ENCODE results near the gene AMPD3. TPM values are rescaled to one million over a fixed set of nuclear protein-coding genes. Genes with fewer than 3 reads are reported as not detected.

AMPD3 gene
- polyA plus RNA-seq (2013, experiment 1 of 2) = 6.6 TPM
- polyA plus RNA-seq (2013, experiment 2 of 2) = 7.3 TPM

DNA sequence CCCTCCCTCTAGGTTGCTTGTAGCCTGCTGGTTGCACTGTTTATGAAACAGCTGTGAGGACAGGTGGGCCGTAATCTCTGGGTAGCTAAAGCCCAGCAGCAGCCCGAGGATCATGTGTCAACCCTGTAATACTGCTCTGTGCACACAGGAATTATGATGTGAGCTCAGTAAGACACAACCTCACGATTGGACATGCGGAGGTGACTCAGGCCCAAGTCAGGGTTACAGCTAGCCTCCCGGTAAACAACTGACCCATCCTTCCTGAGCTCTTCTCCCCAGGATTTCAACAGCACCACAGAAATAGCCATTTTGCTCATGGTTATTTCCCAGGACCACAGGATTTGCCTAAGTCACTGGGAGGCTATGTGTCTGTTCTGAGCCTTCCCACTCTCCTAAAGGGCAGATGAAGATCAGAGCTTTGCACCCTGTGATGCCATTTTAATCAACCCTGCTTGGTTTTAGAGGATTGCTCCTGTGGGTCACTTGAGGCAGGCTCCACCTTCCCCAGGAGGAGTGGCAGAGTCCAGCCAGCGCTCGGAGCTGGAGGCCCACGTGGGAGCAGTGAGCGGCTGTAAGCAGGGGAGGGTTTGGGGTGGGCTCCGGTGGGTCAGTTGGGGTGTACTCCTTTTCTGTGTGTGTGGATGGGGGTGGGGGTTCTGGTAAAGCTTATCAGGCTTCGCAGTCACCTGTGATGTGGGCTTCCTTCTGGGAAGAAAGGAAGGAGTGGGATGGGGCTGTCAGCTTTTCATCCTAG is at the start of gene AMPD3:
Gene AMPD3 (plus strand): TSS at position 387 of the 754 bp plus-strand sequence. CDS start 6,256 bp downstream, outside the sequence.
- Histone ChIP-seq H3K36me3 (ENCODE audit: control insufficient read depth, insufficient read depth, low read length) (no peaks in the 10 kb centered on the region), H3K4me3 (ENCODE audit: extremely low read depth, insufficient read depth, low read length, poor library complexity, severe bottlenecking) (peak within 1 kb of the TSS; percentile 12), H3K9me3 (ENCODE audit: control insufficient read depth, low read length) (no peaks in the 10 kb centered on the region), H3K27ac (ENCODE audit: low read depth, low read length, severe bottlenecking) (peak within 1 kb of the TSS; percentile 66), H3K4me1 (ENCODE audit: control insufficient read depth, insufficient read depth, low read length, poor library complexity, severe bottlenecking) (peaks cover 20% of the 10 kb centered on the region)
- WGBS, 2 experiments (ENCODE audit: insufficient coverage in 2 of 2) = 68 to 84% methylated on average over 6 to 7 of the region's 11 CpGs

DNA sequence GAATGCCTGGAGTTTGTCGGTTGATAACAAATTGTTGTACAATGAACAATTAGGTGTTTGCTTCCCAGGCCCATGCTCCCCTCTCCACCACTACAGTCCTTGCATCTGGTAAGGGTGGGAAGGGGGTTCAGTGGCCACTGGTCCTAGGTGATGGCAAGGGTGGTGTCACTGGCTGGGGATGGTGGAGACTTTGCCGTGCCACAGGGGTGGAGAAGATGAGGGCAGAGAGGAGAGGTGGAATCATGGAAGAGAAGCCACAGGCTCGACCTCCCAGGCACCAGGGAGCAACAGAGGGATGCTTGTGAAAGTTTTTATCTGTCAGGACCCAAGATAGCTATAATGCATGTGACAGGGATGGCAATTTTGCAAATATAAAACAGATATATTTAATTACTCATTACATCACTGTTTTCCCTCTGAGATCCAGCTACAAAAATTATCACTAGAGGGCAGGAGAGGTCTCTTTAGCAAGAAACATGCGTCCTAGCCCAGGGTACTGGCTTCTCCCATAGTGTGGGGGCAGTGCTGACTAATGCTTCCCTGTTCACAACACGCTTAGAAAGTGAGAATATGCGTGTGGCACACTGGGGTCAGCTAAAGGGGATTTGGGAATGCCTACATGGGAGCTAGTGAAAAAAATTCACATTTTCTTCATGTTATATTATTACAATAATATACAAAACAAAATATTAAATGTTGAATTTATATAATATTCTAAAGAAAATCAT is 49.0 kb upstream of the AMPD3 start:
- Histone ChIP-seq H3K4me1 (ENCODE audit: control insufficient read depth, insufficient read depth, low read length, poor library complexity, severe bottlenecking) (peaks cover 42% of the 10 kb centered on the region), H3K27ac (ENCODE audit: low read depth, low read length, severe bottlenecking) (no peak overlapping the region), H3K9me3 (ENCODE audit: control insufficient read depth, low read length) (no peaks in the 10 kb centered on the region), H3K4me3 (ENCODE audit: extremely low read depth, insufficient read depth, low read length, poor library complexity, severe bottlenecking) (no peak overlapping the region), H3K36me3 (ENCODE audit: control insufficient read depth, insufficient read depth, low read length) (no peaks in the 10 kb centered on the region)
- 26% methylated on average over 4 of the region's 6 CpGs; no CpG with 5 or more reads in 1 of the 2 experiments for WGBS, 2 experiments (ENCODE audit: insufficient coverage in 2 of 2)

DNA sequence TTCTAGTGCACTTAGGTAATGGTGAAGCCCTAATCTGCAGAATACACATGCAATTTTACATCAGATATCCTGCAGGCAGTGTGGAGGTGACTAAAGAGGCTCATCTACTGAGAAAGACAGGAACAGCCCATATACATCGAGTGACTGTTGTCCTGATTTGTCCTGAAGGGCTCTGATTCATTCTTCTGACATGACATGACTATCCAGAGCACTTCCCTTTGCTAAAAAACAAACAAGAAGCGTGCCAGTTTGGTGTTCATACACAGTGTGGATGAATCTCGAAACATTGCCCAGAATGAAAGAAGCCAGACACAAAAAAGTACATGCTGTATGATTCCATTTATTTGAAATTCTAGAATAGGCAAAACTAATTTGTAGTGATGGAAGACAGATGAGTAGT is 48.0 kb upstream of the AMPD3 start:
- H3K36me3 ChIP-seq (ENCODE audit: control insufficient read depth, insufficient read depth, low read length) = no peaks in the 10 kb centered on the region
- H3K4me1 ChIP-seq (ENCODE audit: control insufficient read depth, insufficient read depth, low read length, poor library complexity, severe bottlenecking) = peaks cover 42% of the 10 kb centered on the region
- H3K9me3 ChIP-seq (ENCODE audit: control insufficient read depth, low read length) = no peaks in the 10 kb centered on the region
- 17 to 53% methylated on average over 1 to 2 of the region's 3 CpGs for WGBS, 2 experiments (ENCODE audit: insufficient coverage in 2 of 2)
- H3K4me3 ChIP-seq (ENCODE audit: extremely low read depth, insufficient read depth, low read length, poor library complexity, severe bottlenecking) = no peak overlapping the region
- H3K27ac ChIP-seq (ENCODE audit: low read depth, low read length, severe bottlenecking) = peak overlapping the region; percentile 5

DNA sequence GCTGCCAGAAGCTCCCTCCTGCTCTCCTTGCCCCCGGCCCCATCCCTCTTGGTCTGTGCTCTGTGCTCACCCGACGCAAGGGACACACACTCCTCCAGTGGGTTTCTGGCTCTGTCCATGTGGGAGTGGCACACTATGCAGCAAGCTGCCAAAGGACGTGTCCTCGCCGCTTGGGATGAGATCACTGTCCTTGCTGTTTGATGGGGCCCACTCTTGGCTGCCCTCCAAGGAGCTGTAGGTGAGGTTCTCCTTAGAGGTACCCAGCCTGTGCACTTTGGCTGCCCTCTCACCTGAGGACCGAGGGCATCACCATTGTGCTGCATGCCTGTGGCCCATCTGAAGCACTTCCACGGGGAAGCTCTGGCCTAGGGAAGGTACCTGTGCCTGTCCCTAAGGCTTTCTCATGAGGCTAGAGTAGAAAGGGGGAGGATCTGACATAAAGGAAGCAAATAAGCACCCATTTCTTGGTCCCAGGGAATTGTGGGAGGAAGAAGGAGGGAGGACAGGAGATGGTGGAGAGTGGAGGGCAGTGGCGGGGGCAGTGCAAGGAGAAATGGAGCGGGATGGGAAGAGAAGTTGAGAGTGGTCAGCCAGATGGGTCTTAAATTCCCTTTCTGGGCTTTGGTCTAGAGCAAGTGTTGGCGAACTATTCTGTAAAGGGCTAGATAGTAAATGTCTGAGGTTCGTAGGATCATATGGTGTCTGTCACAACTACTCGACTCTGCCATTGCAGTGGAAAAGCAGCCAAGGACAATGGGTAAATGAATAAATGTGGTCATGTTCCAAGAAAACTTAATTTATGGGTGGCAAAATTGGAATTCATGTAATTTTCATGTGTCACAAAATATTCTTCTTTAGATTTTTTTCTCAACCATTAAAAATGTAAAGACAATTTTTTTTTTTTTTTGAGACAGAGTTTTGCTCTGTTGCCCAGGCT is 47.0 kb upstream of the AMPD3 start:
- Histone ChIP-seq H3K27ac (ENCODE audit: low read depth, low read length, severe bottlenecking) (no peak overlapping the region), H3K36me3 (ENCODE audit: control insufficient read depth, insufficient read depth, low read length) (no peaks in the 10 kb centered on the region), H3K9me3 (ENCODE audit: control insufficient read depth, low read length) (no peaks in the 10 kb centered on the region), H3K4me1 (ENCODE audit: control insufficient read depth, insufficient read depth, low read length, poor library complexity, severe bottlenecking) (peaks cover 42% of the 10 kb centered on the region), H3K4me3 (ENCODE audit: extremely low read depth, insufficient read depth, low read length, poor library complexity, severe bottlenecking) (no peak overlapping the region)
- WGBS, 2 experiments (ENCODE audit: insufficient coverage in 2 of 2) = 99% methylated on average over 10 of the region's 13 CpGs

DNA sequence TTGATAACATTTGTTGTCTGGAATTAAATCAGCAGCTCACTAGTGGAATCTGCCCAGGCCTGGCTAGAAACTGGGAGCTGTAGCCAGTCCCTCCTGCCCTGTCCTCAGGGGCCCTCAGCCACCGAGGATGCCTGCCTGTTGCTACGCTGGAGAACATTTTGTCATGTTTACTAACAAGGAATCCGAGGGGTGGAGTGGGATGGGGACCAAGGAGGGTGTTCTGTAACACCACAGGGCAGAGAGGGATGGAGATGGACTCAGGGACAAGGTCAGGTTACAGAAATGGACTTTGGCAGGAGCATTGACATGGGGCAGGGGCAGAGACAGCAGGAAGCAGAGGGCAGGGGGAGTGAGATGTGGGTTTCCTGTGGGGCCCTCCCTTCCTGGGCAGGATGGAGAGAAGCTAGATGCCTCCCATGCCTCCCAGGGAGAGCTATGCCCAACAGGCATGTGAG is 45.8 kb upstream of the AMPD3 start:
- Histone ChIP-seq H3K9me3 (ENCODE audit: control insufficient read depth, low read length) (no peaks in the 10 kb centered on the region), H3K4me3 (ENCODE audit: extremely low read depth, insufficient read depth, low read length, poor library complexity, severe bottlenecking) (no peak overlapping the region), H3K36me3 (ENCODE audit: control insufficient read depth, insufficient read depth, low read length) (no peaks in the 10 kb centered on the region), H3K27ac (ENCODE audit: low read depth, low read length, severe bottlenecking) (no peak overlapping the region), H3K4me1 (ENCODE audit: control insufficient read depth, insufficient read depth, low read length, poor library complexity, severe bottlenecking) (peaks cover 42% of the 10 kb centered on the region)
- 87 to 93% methylated on average over 3 of the region's 3 CpGs for WGBS, 2 experiments (ENCODE audit: insufficient coverage in 2 of 2)

DNA sequence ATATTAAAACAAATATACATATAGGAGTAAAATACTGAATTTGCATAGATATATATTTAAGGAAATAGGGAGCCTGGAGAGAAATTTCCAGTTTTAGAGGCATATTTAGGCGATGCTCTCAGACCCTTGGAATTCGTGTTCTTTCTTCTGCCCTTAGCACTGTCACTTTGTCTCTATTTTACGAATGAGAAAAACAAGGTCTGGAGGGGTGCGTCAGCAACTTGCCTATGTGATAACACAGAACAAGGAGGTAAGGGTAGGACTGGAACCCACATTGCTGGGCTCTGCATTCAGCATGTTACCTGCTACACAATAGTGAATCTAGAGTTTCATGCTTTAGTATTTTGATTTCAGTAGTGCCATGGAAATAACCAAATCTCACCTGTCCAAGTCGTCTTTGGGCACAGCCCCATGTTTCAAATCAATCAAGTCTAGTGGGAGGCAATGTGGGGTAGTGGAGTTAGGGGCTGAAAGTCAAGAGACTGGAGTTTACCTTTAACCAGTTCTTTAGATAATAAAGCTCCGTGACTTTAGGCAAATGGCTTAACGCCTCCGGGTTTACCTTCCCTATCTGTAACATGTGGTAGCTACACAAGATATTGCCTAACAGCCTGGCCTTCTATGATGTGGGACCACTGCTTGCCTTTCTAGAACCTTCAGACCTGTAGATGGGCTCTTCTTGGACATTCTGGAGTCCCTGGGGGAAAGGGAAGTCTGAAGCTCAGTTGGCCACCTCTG is 44.8 kb upstream of the AMPD3 start:
- WGBS, 2 experiments (ENCODE audit: insufficient coverage in 2 of 2) = 86 to 92% methylated on average over 7 of the region's 8 CpGs
- Histone ChIP-seq H3K27ac (ENCODE audit: low read depth, low read length, severe bottlenecking) (no peak overlapping the region), H3K4me3 (ENCODE audit: extremely low read depth, insufficient read depth, low read length, poor library complexity, severe bottlenecking) (no peak overlapping the region), H3K36me3 (ENCODE audit: control insufficient read depth, insufficient read depth, low read length) (no peaks in the 10 kb centered on the region), H3K9me3 (ENCODE audit: control insufficient read depth, low read length) (no peaks in the 10 kb centered on the region), H3K4me1 (ENCODE audit: control insufficient read depth, insufficient read depth, low read length, poor library complexity, severe bottlenecking) (peaks cover 42% of the 10 kb centered on the region)

DNA sequence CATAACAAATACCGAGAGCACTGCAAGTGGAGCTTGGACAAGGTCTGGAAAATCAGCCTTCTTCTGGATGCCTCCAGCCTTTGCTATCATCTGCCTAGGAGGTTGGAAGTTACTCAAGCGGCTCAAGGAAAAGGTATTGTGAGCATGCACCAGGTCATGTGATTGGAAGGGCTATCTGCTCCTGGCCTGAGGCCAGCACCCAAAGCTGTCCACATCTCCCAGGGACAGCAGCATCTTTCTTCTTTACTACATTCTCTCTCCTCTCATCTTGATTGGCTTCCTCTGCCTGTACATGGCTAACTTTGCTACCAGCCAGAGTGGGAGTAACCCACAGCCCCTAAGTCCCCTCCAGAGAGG is 44.2 kb upstream of the AMPD3 start:
- Histone ChIP-seq H3K27ac (ENCODE audit: low read depth, low read length, severe bottlenecking) (no peak overlapping the region), H3K36me3 (ENCODE audit: control insufficient read depth, insufficient read depth, low read length) (no peaks in the 10 kb centered on the region), H3K9me3 (ENCODE audit: control insufficient read depth, low read length) (no peaks in the 10 kb centered on the region), H3K4me1 (ENCODE audit: control insufficient read depth, insufficient read depth, low read length, poor library complexity, severe bottlenecking) (peaks cover 39% of the 10 kb centered on the region), H3K4me3 (ENCODE audit: extremely low read depth, insufficient read depth, low read length, poor library complexity, severe bottlenecking) (no peak overlapping the region)
- 93 to 95% methylated on average over 2 of the region's 2 CpGs for WGBS, 2 experiments (ENCODE audit: insufficient coverage in 2 of 2)

DNA sequence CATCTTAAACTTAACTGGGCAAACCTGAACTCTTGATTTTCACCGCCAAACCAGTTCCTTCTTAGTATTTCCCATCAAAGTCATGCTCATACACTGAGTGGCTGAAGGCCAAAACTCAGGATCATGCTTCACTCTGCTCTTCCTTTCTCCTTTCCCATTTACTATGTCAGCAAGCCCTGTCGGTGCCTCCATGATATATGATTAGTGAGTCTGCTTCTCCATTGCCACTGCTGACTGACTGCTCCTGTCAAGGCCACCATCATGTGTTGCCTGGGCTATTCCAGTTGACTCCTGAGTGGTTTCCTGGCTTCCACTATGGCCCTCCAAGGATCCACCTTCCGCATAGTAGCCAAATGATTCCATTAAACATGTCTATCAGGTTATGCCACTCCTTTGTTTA is 42.8 kb upstream of the AMPD3 start:
- H3K27ac ChIP-seq (ENCODE audit: low read depth, low read length, severe bottlenecking) = no peak overlapping the region
- 96 to 100% methylated on average over 2 to 3 of the region's 3 CpGs for WGBS, 2 experiments (ENCODE audit: insufficient coverage in 2 of 2)
- peaks cover 28% of the 10 kb centered on the region for H3K4me1 ChIP-seq (ENCODE audit: control insufficient read depth, insufficient read depth, low read length, poor library complexity, severe bottlenecking)

DNA sequence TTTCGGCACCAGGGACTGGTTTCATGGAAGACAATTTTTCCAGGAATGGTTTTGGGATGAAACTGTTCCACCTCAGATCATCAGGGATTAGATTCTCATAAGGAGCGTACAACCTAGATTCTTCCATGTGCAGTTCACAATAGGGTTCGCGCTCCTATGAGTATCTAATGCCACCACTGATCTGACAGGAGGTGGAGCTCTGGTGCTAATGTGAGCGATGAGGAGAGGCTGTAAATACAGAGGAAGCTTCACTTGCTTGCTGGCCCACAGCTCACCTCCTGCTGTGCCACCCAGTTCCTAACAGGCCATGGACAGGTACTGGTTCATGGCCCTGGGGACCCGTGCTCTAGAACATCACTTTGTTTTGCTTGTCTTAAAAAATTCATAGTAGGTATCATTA is 41.8 kb upstream of the AMPD3 start:
- WGBS, 2 experiments (ENCODE audit: insufficient coverage in 2 of 2) = 68 to 92% methylated on average over 2 to 4 of the region's 6 CpGs
- Histone ChIP-seq H3K4me3 (ENCODE audit: extremely low read depth, insufficient read depth, low read length, poor library complexity, severe bottlenecking) (no peak overlapping the region), H3K9me3 (ENCODE audit: control insufficient read depth, low read length) (no peaks in the 10 kb centered on the region)

More for the DNA sequence above, 42.8 kb upstream of the AMPD3 start:
- no peak overlapping the region for H3K4me3 ChIP-seq (ENCODE audit: extremely low read depth, insufficient read depth, low read length, poor library complexity, severe bottlenecking)
- H3K36me3 ChIP-seq (ENCODE audit: control insufficient read depth, insufficient read depth, low read length) = no peaks in the 10 kb centered on the region
- no peaks in the 10 kb centered on the region for H3K9me3 ChIP-seq (ENCODE audit: control insufficient read depth, low read length)

DNA sequence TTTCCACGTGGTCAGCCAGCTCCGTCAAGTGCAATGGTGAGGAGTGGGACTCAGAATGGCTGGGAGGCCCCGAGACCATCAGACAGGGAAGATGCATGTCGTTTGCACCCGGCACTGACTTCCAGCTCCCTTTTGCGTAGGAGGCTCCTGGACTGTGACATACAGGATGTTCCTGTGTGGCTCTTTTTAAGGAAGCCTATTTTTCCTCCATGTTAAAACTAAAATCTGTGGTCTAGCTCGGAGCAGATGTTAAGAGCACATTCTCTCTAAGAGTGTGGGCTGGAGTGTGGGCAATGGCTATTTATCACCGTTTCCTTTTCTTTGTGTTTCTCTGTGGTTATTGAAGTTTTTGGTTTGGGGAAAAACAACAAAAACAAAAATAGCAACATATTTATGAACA is 40.9 kb upstream of the AMPD3 start:
- Histone ChIP-seq H3K9me3 (ENCODE audit: control insufficient read depth, low read length) (no peaks in the 10 kb centered on the region), H3K4me1 (ENCODE audit: control insufficient read depth, insufficient read depth, low read length, poor library complexity, severe bottlenecking) (peaks cover 11% of the 10 kb centered on the region), H3K36me3 (ENCODE audit: control insufficient read depth, insufficient read depth, low read length) (no peaks in the 10 kb centered on the region), H3K4me3 (ENCODE audit: extremely low read depth, insufficient read depth, low read length, poor library complexity, severe bottlenecking) (no peak overlapping the region), H3K27ac (ENCODE audit: low read depth, low read length, severe bottlenecking) (peak overlapping the region; percentile 0)
- 80 to 85% methylated on average over 6 of the region's 8 CpGs for WGBS, 2 experiments (ENCODE audit: insufficient coverage in 2 of 2)

More for the DNA sequence above, 41.8 kb upstream of the AMPD3 start:
- Histone ChIP-seq H3K4me1 (ENCODE audit: control insufficient read depth, insufficient read depth, low read length, poor library complexity, severe bottlenecking) (peaks cover 18% of the 10 kb centered on the region), H3K36me3 (ENCODE audit: control insufficient read depth, insufficient read depth, low read length) (no peaks in the 10 kb centered on the region), H3K27ac (ENCODE audit: low read depth, low read length, severe bottlenecking) (no peak overlapping the region)

Data from mesodermal cell (in vitro differentiated cells).